ENCODE measurements around the gene RAX.

DNA sequence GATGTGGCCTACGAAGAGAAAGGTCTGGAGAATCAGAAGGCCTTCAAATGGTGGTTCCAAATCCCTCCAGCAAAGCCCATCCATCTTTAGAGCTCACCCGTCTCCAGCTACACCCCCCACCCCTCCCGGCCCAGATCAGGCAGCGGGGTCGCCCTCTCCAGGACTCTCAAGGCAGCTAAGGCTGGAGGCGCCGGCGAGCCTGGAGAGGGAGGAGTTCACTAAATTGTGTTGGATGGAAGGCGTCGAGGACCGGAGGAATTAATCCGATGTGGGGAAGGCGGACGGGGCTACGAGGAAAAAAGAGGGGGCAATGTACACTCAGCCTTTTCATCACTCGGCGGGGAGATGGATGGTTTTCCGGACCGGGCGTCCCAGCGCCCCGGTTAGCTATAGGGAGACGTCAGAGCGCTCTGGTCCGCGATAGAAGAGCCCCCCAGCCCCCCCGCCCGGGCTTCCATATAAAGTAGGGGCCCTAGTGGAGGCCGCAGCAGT lies 53.5 kb downstream of the RAX start, which contains the start of gene GRP:
- TF ChIP-seq, protein P1, sequence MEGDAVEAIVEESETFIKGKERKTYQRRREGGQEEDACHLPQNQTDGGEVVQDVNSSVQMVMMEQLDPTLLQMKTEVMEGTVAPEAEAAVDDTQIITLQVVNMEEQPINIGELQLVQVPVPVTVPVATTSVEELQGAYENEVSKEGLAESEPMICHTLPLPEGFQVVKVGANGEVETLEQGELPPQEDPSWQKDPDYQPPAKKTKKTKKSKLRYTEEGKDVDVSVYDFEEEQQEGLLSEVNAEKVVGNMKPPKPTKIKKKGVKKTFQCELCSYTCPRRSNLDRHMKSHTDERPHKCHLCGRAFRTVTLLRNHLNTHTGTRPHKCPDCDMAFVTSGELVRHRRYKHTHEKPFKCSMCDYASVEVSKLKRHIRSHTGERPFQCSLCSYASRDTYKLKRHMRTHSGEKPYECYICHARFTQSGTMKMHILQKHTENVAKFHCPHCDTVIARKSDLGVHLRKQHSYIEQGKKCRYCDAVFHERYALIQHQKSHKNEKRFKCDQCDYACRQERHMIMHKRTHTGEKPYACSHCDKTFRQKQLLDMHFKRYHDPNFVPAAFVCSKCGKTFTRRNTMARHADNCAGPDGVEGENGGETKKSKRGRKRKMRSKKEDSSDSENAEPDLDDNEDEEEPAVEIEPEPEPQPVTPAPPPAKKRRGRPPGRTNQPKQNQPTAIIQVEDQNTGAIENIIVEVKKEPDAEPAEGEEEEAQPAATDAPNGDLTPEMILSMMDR (IDR thresholded peaks at IDR 0.05; ENCODE audit: low read depth, low read length), result no peak
- no peak for TF ChIP-seq EZH2phosphoT487 (IDR thresholded peaks at IDR 0.05; ENCODE audit: low read depth)
